Islet of Langerhans (tissue), 1 donor: ENCODE results near the gene HNRNPA1.
"Not testable (repeated sequence)": the region's sequence is repeated elsewhere in the genome, so short reads cannot be mapped to it uniquely, and the experiment has no call there.

Experiments
- FAIRE-seq: peaks from one replicate; lab custom pipeline; 2011; peaks lifted over from hg19 to GRCh38; lab: Jason Lieb, UNC

HNRNPA1 gene

DNA sequence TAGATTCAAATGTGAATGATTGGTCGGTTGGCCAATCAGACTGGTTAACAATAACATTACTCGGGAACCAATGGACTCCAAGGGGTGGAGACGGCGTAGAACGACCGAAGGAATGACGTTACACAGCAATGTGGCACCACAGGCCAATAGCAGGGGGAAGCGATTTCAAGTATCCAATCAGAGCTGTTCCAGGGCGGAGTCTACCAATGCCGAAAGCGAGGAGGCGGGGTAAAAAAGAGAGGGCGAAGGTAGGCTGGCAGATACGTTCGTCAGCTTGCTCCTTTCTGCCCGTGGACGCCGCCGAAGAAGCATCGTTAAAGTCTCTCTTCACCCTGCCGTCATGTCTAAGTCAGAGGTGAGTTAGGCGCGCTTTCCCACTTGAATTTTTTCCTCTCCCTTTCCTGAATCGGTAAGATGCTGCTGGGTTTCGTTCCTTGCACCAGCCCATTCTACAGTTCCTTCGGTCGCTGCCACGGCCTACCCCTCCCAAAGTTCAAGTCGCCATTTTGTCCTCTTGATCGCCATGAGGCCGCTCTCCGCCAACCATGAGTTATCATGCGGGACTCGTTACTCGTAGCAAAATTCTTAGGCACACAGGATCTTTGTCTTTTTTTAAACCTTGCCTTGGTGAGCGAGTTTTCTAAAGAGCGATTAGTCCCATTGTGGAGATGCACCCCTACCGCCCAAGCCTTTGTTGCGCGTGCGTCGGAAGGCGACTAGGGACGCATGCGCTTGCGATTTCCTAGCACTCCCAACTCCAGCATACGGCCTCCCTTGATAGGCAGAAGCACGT lies at the start of gene HNRNPA1:
HNRNPA1 (plus strand) TSS at position 259 of the 793 bp plus-strand sequence; CDS start at position 341, 82 bp downstream.
- peak; percentile 89 for FAIRE-seq

DNA sequence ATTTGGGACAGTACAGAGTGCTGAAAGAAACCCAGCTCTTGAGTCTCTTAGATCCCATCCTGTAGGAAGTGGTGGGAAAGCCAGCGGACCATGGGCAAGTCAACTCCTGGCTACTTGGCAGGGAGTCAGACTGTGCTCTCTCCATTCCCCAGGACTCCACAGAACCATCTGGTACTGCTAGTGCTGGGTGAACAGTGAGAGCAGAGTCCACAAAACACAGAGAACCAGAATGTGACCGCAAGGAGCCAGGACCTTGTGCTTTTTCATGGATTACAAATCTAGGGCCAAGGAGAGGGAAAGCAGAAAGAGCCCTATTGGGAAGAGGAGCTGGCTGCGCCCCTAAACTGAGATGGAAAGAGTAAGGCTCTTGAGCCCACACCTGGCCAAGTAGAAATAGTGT lies 49.3 kb upstream of the HNRNPA1 start:
- not testable (repeated sequence) for FAIRE-seq

DNA sequence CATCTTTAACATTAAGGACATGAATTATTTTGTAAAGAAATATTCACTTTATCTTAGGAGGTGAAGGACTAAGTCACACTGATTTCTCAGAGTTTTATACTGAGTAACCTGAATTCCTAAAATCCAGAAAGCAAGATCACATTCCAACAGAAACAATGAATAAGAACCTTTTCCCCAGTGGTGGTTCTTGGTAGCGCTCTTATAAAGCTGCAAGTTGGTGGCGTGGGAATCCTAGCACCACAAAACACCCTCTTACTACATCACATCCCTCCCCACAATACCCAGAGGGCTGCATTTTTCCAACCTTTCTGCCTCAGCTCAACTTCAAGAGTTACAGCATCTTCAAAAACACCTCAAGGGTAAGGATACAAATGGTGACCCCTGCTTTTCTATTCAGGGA lies 47.7 kb upstream of the HNRNPA1 start:
- no peak for FAIRE-seq

DNA sequence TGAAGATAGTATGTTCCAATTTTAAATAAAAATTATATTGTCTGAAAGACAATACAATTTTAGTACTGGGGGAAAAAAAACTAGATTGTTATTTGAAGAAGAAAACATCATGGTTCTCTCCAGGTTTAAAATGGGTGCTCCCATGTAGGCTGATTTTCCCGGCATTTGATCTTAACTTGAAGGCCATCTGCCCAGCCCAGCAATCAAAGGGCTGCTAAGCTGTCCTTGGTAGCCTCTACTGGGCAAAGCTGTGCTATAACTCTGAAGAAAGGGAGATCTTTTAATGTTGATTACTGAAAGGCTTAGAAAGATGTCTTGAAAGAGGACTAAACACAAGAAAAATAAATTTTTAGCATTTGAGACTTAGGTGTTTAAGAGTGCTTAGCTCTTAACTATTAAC lies 42.0 kb upstream of the HNRNPA1 start:
- FAIRE-seq, result no peak

DNA sequence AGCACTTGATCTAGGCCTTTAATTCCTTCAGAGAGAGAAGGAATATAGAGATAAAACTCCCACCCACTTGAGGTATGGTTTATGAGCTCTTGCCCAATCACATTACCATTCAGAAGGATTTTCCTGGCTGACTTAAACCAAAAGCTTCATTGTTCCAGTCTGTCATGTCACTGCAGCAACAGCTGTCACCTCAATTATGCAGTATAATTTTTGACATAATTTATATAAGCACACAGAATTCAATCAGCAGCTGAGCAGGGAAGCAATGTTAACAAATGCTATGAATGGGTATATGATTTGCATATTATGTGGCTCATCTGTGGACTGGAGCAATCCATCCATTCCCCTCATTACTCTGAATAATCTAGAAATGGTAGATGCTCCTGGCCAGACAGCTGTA lies 40.9 kb upstream of the HNRNPA1 start:
- no peak for FAIRE-seq

DNA sequence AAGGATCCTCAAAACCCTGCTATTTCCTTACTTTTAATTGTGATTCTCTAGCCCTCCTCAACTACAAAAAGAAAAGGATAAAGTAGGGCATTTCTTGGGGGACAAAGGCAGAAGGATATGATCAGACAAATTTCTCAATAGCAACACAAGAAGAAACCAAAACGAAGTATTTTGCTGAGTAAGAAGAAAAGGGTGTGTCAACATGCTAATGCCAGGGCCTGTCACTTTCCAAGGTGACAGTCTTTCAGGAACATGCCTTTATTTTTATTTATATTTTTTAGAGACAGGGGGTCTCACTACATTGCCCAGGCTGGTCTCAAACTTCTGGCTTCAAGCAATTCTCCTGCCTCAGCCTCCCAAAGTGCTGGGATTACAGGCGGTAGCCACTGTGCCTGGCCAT lies 40.4 kb upstream of the HNRNPA1 start:
- FAIRE-seq, result no peak

DNA sequence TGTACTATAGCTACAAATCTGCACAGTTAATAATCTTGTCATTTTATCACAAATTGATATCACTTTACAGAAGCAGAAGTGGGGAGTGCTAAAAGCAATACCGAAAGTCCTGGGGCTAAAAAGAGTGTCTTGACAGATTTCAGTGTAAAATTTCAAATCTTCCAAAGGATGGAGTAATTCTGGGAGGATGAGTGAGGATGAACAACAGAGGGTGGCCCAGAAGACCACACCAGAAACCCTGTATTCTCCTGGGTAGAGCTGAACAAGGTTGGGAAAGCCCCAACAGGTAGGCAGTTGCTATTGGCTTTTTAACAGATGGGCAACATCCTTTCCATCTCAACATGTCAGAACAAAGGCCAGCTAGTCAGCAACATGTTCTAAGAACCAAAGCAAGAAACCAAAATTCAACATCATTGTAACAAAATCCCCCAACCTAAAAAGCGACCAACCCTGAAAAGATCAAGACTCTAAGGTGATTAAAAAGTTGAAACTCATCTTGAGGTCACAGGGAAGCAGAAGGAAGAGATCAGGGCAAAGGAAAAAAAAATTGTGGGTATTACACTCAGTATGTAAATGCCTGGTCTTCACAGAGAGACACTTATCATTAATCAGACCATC lies 39.4 kb upstream of the HNRNPA1 start:
- FAIRE-seq, result no peak

DNA sequence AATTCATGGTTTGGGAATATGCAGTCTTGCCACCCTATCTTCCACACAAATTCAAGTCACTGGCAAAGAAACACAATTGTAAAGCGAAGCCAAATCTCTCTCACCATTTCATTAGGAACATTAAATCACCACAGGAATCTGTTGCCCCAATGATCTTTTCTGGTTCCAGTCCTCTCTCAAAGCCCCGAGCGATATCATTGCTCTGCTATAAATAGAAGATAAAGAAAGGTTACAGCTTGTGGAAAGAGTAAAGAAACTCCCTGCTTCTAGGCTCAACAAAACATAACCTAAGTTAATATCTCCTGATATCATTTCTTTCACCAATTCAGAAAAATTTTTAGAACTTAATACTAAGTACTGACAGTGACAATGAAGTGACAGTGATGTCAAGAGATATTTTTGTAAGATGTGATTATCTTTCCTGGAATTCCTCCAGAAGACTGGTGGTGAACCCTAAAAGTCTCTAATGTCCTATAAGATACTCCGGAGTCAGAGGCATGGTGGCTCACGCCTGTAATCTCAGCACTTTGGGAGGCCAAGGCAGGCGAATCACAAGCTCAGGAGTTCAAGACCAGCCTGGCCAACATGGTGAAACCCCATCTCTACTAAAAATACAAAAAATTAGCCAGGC lies 34.4 kb upstream of the HNRNPA1 start:
- no peak for FAIRE-seq

DNA sequence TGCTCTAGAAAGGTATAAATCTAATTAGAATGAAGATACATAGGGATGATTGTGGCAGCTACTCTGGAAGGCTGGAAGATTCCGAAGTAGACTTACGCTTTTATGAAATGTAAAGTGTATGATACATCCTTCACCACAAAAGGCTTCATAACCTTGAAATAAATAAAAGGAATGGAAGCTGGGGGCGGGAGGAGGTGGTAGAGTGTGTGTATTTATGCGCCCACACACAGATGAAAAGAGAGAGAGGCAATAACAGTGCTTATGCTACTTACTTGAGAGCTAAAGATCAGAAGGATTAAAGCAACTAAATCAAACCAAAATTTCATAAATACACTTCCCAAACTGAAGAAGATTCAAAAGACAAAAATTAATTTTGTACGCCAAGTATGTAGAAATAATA lies 31.0 kb upstream of the HNRNPA1 start:
- FAIRE-seq, result no peak

DNA sequence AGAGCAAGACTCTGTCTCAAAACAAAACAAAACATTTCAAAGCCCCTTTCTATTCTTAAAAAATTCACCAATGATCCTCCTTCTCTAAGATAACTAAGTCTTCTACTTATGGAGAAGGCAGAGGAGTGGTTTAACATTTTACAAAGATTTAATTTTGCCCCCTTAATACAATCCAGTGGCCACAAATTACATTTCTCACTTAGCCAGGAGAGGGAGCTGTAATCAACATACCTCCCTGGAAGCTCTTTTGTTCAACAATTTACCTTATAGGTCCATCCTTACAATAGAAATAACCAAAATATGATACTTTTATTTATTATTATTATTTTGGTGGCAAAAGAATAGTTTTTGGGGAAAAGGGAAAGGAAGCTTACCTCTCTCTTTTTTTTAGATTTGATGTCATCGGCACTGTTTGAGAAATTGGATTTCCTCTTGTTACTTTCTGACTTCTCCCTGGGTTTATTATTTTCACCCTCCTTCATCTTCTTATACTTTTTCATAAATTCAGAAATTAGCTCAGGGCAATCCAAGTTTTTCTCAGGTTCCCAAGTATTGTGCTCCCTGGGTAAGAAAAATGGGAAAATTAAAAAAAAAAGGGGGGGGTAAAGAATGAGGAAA lies 28.8 kb upstream of the HNRNPA1 start:
- peak; percentile 62 for FAIRE-seq

DNA sequence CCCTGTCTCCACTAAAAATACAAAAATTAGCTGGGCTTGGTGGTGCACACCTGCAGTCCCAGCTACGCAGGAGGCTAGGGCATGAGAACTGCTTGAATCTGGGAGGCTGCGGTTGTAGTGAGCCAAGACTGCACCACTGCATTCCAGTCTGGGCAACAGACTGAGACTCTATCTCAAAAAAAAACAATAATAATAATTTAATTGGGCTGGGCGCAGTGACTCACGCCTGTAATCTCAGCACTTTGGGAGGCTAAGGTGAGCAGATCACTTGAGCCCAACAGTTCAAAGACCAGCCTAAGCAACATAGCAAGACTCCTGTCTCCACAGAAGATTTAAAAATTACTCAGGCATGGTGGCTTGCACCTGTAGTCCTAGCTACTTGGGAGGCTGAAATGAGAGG lies 27.3 kb upstream of the HNRNPA1 start:
- FAIRE-seq, result no peak

DNA sequence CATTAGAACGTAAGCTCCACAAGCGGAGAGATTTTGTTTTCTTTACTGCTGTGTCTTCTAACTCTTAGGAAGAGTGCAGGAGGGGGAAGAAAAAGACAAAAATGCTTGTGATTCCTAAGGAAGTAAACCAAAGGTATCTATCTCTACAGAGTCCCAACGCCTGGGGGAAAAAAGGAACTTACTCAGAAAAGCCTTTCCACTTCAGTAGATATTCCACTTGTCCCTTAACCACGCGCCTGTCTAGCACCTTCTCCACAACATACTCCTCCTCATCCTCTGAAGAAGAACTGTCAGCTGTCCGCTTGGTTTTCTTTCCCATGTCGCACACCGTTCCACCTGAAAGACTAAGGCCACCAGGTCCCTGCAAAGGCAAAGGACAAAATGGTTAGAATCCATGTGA lies 23.2 kb upstream of the HNRNPA1 start:
- no peak for FAIRE-seq

DNA sequence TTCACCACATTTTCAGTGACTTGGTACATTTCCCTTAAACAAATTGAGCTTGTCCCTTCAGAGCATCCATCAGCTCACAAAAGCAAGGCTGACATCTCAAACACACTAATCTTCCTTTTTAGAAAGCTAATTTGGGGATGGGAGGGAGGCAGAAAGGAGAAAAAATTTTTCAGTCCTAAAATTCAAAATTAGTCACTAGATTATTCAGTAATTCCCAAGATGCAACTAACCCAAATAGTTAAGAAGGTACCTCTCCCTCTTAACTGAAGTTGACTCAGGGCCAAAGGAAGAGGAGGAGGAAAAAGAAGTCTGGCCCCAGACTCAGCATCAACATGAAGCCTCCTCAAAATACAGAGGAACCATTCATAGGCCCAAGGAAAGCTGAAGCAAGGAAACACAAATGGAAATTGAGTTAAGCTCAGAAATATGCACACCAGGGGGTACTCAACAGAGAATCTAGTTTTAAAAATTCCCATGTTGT lies 22.3 kb upstream of the HNRNPA1 start:
- no peak for FAIRE-seq

DNA sequence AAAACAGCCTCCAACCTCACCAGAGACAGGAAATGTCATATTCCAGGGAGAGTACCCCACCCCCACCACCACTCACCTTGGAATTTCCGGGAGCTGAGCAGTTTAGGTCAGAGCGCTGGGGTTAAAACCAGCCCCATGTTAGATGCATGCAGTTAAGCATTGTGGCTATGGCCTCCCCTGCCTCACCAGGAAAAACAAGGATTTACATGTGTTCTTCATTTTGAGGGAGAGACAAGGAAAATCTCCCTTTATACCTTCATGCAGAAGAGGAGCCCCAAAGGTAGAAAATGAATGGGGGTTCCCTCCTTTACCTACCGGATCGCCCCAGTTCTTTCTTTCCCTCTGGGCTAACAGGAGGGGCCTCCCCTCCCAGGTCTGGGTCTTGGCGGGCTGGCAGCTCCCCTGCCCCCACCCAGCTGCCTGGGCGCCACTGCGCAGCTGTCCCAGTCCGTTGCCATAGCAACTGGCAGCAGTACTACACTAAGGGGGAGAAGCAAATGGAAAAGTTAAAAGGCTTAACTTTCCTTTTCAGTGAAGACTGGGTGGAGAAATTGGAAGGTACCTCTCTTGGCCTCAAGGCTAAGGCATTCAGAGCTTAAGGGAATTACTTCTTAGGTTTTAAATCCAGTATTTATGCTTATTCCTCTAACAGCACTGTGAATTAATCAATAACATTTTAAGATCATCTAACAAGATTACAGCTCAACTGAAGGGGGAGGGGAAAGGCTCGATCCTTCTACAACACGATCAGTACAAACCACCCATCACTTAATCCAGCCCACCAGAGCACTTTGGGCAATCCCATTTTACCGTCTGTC lies 21.1 kb upstream of the HNRNPA1 start:
- no peak for FAIRE-seq

DNA sequence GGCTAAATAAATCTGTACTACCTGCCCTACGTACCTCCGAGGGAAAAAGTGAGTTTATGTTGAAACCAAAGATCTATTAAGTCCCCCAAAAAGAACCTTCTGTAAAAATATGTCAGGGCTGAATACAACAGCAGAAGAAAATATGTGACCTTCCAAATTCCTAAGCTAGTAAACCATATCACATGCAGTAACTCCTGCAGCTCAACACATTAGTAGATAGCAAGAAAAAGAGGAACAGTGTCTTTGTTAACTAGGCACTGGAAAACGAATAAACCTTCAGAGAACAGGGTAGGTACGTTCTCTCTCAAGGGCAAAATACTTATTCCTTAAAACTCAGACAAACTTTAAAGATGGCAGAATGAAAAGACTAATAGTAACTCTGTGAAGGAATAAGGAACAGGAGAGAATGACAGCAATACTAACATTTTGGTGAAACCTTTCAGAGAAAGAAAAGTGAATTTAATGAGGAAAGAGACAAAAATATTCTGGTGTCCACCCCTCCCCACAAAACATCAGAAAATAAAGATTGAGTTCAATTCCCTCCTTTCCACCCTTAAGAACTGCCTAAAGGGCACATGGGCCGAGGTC lies 18.6 kb upstream of the HNRNPA1 start:
- FAIRE-seq, result no peak

DNA sequence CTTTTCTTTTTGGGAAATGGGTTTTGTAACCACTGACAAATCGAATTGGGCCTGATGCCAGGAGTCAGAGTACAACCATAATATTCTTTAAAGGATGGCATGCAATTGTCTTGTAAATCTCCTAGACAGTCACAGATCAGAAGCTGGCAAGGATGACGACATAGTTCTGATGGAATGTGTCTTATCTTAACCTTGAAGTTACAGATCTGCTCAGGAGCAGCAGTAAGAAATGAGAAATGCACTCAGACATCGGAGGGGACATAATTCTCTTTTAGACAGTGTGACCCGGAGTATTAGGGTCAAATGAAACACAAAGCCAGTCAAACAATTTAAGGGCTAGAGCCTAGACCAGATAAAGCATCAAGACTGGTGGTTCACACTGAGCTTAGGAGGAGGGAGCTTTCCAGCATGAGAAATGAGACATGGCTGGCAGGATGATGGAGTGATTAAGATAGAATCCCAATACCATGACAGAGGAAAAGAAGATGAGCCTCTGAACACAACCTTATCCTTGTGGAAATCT lies 18.1 kb upstream of the HNRNPA1 start:
- FAIRE-seq, result no peak

DNA sequence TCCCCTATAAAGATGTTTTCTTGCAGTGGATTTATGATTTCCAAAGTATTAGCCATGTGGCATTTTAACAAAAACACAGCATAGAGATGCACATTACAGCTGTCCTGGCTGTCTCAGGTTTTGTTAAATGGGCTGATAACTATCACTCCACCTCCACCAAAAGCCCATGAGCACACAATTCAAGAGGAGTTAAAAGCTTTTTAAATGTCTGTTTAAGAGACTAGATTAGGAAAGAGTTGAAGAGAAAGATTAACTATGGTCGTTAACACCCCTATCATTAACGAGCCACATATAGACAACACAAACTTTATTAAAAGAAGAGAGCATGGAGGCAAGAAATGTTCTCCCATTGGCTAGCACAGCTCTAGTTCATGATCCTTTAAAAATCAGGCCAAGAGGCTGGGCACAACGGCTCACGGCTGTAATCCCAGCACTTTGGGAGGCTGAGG lies 15.1 kb upstream of the HNRNPA1 start:
- no peak for FAIRE-seq

DNA sequence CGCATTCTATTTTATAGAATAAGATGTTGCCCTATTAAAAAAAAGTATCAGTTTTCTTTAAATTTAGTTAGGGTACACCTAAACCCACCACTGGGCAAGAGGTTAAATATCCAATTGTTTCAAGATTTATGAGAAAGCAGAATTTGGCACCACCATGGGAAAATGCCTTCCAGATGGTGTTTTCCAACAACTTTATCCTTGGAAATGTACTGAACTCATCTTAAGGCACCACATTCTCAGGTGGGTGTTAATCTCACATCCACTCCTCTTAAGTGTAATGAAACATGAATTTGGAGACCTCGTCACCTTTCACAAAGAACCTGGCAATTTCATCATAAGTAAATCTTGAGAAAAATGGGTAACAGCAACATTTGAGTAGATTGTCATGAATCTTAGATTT lies 13.7 kb upstream of the HNRNPA1 start:
- no peak for FAIRE-seq

DNA sequence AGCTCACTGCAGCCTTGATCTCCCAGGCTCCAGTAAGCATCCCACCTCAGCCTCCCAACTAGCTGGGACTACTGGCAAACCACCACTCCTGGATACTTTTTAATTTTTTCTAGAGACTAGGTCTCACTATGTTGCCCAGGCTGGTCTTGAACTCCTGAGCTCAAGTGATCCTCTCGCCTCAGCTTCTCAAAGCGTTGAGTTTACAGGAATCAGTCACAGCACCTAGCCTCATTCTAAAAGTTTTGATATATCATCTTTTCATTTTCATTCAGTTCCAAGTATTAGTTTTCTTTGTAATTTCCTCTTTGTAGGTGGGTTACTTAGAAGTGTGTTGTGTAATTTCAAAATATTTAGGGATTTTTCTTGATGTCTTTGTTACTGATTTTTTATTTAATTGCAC lies 10.2 kb upstream of the HNRNPA1 start:
- FAIRE-seq, result no peak

DNA sequence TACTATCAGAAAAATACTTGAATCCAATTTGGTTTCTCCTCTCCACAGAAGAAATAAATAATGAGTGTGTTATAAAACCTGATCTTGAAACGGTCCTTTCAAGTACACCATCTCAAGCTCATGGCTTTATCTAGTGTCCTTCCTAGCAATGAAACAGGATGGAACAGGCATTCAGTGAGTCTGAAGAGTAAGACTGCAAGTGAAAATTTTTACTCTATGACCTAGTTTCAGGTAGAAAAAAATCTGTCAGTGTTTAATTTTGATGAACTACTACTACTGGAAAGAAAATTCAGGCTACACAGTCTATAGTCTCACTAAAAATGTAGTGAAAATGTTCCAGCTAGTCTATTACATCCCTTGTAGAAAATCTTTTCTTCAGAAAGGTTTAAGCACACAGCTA lies 8.3 kb upstream of the HNRNPA1 start:
- FAIRE-seq, result no peak

DNA sequence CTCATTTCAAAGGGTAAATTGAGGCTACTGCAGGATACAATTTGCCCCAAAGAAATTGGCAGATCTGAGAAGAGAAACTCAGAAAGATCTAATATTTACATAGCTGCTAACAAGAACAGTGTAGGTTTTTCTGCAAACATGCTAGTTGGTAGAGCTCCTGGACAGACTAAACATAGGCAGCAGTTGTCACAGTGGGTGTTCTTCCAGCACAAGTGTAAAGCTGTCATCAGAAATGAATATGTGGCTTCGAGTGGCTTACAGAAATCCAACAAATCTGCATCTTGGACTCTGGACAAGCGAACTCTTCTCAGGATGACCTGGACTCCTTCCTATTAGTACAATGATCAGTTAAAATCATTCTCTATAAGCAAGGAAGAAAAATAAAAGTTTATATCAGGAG lies 6.5 kb upstream of the HNRNPA1 start:
- FAIRE-seq, result no peak
